Occipital lobe (tissue), 2 donors: ENCODE data around the gene CD248. TPM values are rescaled to one million over a fixed set of nuclear protein-coding genes. Genes with fewer than 3 reads are reported as not detected.
A peak's percentile ranks its signal among the peaks of the same experiment; 100 is the strongest.
"Not testable (repeated sequence)": the region's sequence is repeated elsewhere in the genome, so short reads cannot be mapped to it uniquely, and the experiment has no call there.

Experiments
- DNase-seq: peaks from one replicate; lab custom pipeline; 2025; lab: John Stamatoyannopoulos, UW
- total RNA-seq: library from RNA; depleted of rRNA; stranded (reverse); fragments of >200 nt; gene quantifications from one replicate; pipeline ENCODE4 v1.2.3, GENCODE V29; 2014

Gene CD248
- total RNA-seq, 1 donor from 2014 or later, result 1.1 TPM

- no peak for DNase-seq
These were observed 3.3 kb downstream of the CD248 start for GRCh38 chr11:66313321-66314185.

- DNase-seq, result peak; percentile 94
These were observed 4.1 kb downstream of the CD248 start for GRCh38 chr11:66312549-66313320.

- DNase-seq, result peak; percentile 86
These were observed 4.8 kb downstream of the CD248 start for GRCh38 chr11:66311965-66312548.

- no peak for DNase-seq
These were observed 5.3 kb downstream of the CD248 start for GRCh38 chr11:66311470-66311964.

- not testable (repeated sequence) for DNase-seq
These were observed 5.9 kb downstream of the CD248 start for GRCh38 chr11:66310803-66311440.

- no peak for DNase-seq
These were observed 6.5 kb downstream of the CD248 start for GRCh38 chr11:66310324-66310723.

- DNase-seq, result no peak
These were observed 7.4 kb downstream of the CD248 start for GRCh38 chr11:66309475-66309874.

- DNase-seq, result no peak
These were observed 14.2 kb downstream of the CD248 start for GRCh38 chr11:66302656-66303055.

- no peak for DNase-seq
These were observed 17.7 kb downstream of the CD248 start for GRCh38 chr11:66299186-66299585.

- DNase-seq, result no peak
These were observed 19.2 kb downstream of the CD248 start for GRCh38 chr11:66297610-66298009.

- no peak for DNase-seq
These were observed 21.9 kb downstream of the CD248 start for GRCh38 chr11:66294626-66295620.

- no peak for DNase-seq
These were observed 22.8 kb downstream of the CD248 start for GRCh38 chr11:66293777-66294625.

- no peak for DNase-seq
These were observed 23.5 kb downstream of the CD248 start for GRCh38 chr11:66293352-66293751.

GRCh38 chr11:66292543-66293332 is 24.1 kb downstream of the CD248 start:
- no peak for DNase-seq

GRCh38 chr11:66291706-66292542 is 24.9 kb downstream of the CD248 start, which contains the start of gene TMEM151A:
Gene TMEM151A (plus strand): TSS chr11:66291894. CDS start chr11:66292014, 120 bp downstream.
- no peak for DNase-seq

GRCh38 chr11:66291303-66291705 is 25.5 kb downstream of the CD248 start:
- no peak for DNase-seq

- no peak for DNase-seq
These were observed 26.6 kb downstream of the CD248 start for GRCh38 chr11:66290330-66290621.
